ENCODE results near the gene PHOX2A.

Gene PHOX2A

GRCh38 chr11:72278905-72279304 is 34.9 kb upstream of the PHOX2A start:
- no peak for TF ChIP-seq CTCF (IDR thresholded peaks at IDR 0.05)

GRCh38 chr11:72274435-72274834 is 30.5 kb upstream of the PHOX2A start:
- TF ChIP-seq CTCF (IDR thresholded peaks at IDR 0.05) = no peak

GRCh38 chr11:72271980-72272379 is 28.0 kb upstream of the PHOX2A start:
- TF ChIP-seq CTCF (IDR thresholded peaks at IDR 0.05) = no peak

GRCh38 chr11:72267956-72268617 is 24.1 kb upstream of the PHOX2A start:
- no peak for TF ChIP-seq CTCF (IDR thresholded peaks at IDR 0.05)

GRCh38 chr11:72265951-72266350 is 22.0 kb upstream of the PHOX2A start:
- no peak for TF ChIP-seq CTCF (IDR thresholded peaks at IDR 0.05)

GRCh38 chr11:72263361-72263760 is 19.4 kb upstream of the PHOX2A start:
- TF ChIP-seq CTCF (IDR thresholded peaks at IDR 0.05) = no peak

- no peak for TF ChIP-seq CTCF (IDR thresholded peaks at IDR 0.05)
Observed at GRCh38 chr11:72260574-72260973, 16.6 kb upstream of the PHOX2A start.

- no peak for TF ChIP-seq CTCF (IDR thresholded peaks at IDR 0.05)
Observed at GRCh38 chr11:72259490-72259889, 15.5 kb upstream of the PHOX2A start.

Data from LNCAP (cell line).